HepG2 (cell line): ENCODE data around the gene OR2F2. TPM values are rescaled to one million over a fixed set of nuclear protein-coding genes. Genes with fewer than 3 reads are reported as not detected.
A peak's percentile ranks its signal among the peaks of the same experiment; 100 is the strongest.

Source experiments
- AHR ChIP-seq: IDR thresholded peaks from 2 replicates; pipeline ENCODE4 v1.6.1; 2018; ENCODE audit warnings: missing genetic modification reagents, missing compliant biosample characterization
- ARNT ChIP-seq: fragments of 450-650 bp; IDR thresholded peaks from 2 replicates; pipeline ENCODE4 v1.6.1; 2017
- CBX2 ChIP-seq, 2 experiments: fragments of 200-600 bp in 1 of 2; sonication (generic); formaldehyde crosslinking in 1 of 2; IDR thresholded peaks; 2 replicates each; pipeline versions ENCODE4 v1.7.0 to v1.8.1; 2018 to 2022; ENCODE audit warnings: low read depth in 2 of 2, low read length in 1 of 2, mild to moderate bottlenecking in 1 of 2, missing genetic modification reagents in 1 of 2
- ELF1 ChIP-seq: sonication (generic); formaldehyde crosslinking; IDR thresholded peaks from 2 replicates; pipeline ENCODE4 v1.4.0; 2020; ENCODE audit warnings: missing genetic modification reagents
- HNF4G ChIP-seq, 2 experiments: sonication (generic) in 1 of 2; formaldehyde crosslinking in 1 of 2; IDR thresholded peaks; 2 replicates each; pipeline versions ENCODE4 v1.4.0 to v1.6.1; 2011 to 2020; ENCODE audit warnings: borderline replicate concordance in 2 of 2, low read depth in 2 of 2, mild to moderate bottlenecking in 2 of 2, low read length in 1 of 2, missing genetic modification reagents in 1 of 2, moderate library complexity in 1 of 2
- IKZF5 ChIP-seq: IDR thresholded peaks from 2 replicates; pipeline ENCODE4 v1.6.1; 2018; ENCODE audit warnings: missing genetic modification reagents, mild to moderate bottlenecking, missing compliant biosample characterization
- JUND ChIP-seq: sonication (generic); formaldehyde crosslinking; IDR thresholded peaks from 2 replicates; pipeline ENCODE4 v1.8.0; 2022; ENCODE audit warnings: mild to moderate bottlenecking, missing genetic modification reagents
- KLF13 ChIP-seq: sonication (generic); formaldehyde crosslinking; IDR thresholded peaks from 2 replicates; pipeline ENCODE4 v1.4.0; 2020; ENCODE audit warnings: mild to moderate bottlenecking, missing genetic modification reagents
- MTF2 ChIP-seq: sonication (generic); formaldehyde crosslinking; IDR thresholded peaks from 2 replicates; pipeline ENCODE4 v1.5.0; 2020; ENCODE audit warnings: missing genetic modification reagents, borderline replicate concordance
- SMARCC2 ChIP-seq: fragments of 450-650 bp; IDR thresholded peaks from 2 replicates; pipeline ENCODE4 v1.6.1; 2017; ENCODE audit warnings: antibody characterized with exemption, mild to moderate bottlenecking
- STAT5B ChIP-seq: sonication (generic); formaldehyde crosslinking; IDR thresholded peaks from 2 replicates; pipeline ENCODE4 v1.4.0; 2020; ENCODE audit warnings: missing genetic modification reagents
- ZMAT3 ChIP-seq: sonication (generic); formaldehyde crosslinking; conservative IDR thresholded peaks from 2 replicates; pipeline ENCODE4 v1.7.0; 2021; ENCODE audit warnings: missing genetic modification reagents
- ZNF138 ChIP-seq: sonication (generic); formaldehyde crosslinking; IDR thresholded peaks from 2 replicates; pipeline ENCODE4 v1.5.0; 2020; ENCODE audit warnings: mild to moderate bottlenecking, low read depth, missing genetic modification reagents
- ZNF264 ChIP-seq: sonication (generic); formaldehyde crosslinking; IDR thresholded peaks from 2 replicates; pipeline ENCODE4 v1.4.0; 2020; ENCODE audit warnings: missing genetic modification reagents
- ZNF577 ChIP-seq: sonication (generic); formaldehyde crosslinking; IDR thresholded peaks from 2 replicates; pipeline ENCODE4 v1.4.0; 2020; ENCODE audit warnings: mild to moderate bottlenecking, low read depth, missing genetic modification reagents, borderline replicate concordance
- ZNF850 ChIP-seq: sonication (generic); formaldehyde crosslinking; conservative IDR thresholded peaks from 2 replicates; pipeline ENCODE4 v1.9.0; 2021; ENCODE audit warnings: mild to moderate bottlenecking, missing genetic modification reagents
- polyA plus RNA-seq, 8 experiments: library from polyadenylated mRNA; depleted of rRNA in 3 of 8; stranded (reverse) in 7 of 8; unstranded in 1 of 8; fragments of >200 nt; fragmentation: Illumina TruSeq in 4 of 8; extraction: Trizol in 4 of 8; gene quantifications; 2 replicates each; pipeline versions ENCODE4 v1.2.1 to v1.2.3, GENCODE V29; 2011 to 2016; ENCODE audit warnings: low read depth in 4 of 8, missing spikeins in 1 of 8, mixed read lengths in 1 of 8; ENCODE audit not compliant: insufficient read depth in 1 of 8
- total RNA-seq, 5 experiments: library from RNA; depleted of rRNA; stranded (reverse); fragments of >200 nt; fragmentation: Illumina TruSeq; extraction: Trizol; gene quantifications; 2 replicates each; pipeline ENCODE4 v1.2.3, GENCODE V29; 2016; ENCODE audit warnings: low read depth in 1 of 5
- TF ChIP-seq, protein P1 (sequence below): sonication (generic); formaldehyde crosslinking; IDR thresholded peaks from 2 replicates; pipeline ENCODE4 v1.8.1; 2023; ENCODE audit warnings: mild to moderate bottlenecking, moderate library complexity, missing genetic modification reagents
- TF ChIP-seq, protein P2 (sequence below): sonication (generic); formaldehyde crosslinking; IDR thresholded peaks from 2 replicates; pipeline ENCODE4 v1.5.0; 2020; ENCODE audit warnings: missing genetic modification reagents, mild to moderate bottlenecking, borderline replicate concordance

The OR2F2 gene
- total and polyA plus RNA-seq, 2 of the 13 experiments (the other 11 are each of a cell fraction or from before 2014, with no cell fraction given) = 0.13 TPM; not detected in 1

DNA sequence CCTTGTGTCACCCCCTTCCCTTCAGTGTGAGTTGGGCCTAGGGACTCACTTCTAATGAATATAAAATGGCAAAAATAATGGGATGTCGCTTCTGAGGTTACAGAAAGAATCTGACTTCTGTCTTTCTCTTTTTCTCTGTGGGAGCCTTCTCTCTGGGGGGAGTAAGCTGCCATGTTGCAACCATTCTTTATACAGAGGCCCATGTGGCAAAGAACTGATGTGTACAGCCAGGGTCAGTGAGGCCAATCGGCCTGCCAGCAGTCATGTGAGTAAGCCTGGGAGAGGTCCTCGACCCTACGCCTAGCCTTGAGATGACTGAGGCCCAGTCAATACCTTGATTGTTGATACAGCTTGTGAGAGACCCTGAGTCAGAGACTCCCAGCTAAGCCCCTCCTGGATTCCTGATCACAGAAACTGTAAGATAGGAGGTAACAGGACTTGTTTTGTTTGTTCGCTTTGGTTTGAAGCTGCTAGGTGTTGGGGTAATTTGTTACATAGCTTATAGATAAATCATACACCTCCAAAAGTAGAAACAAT is 34.7 kb upstream of the OR2F2 start (continued):
- TF ChIP-seq HNF4G (IDR thresholded peaks at IDR 0.05; ENCODE audit: borderline replicate concordance, low read depth, low read length) = peak; percentile 42; the same call in 1 of the 2 replicates
- no peak for TF ChIP-seq HNF4G (CRISPR knock-in tag; IDR thresholded peaks at IDR 0.05; ENCODE audit: borderline replicate concordance, low read depth)
- peak; percentile 78; the same call in 1 of the 2 replicates for TF ChIP-seq IKZF5 (CRISPR knock-in tag)
- TF ChIP-seq AHR = 0 out of 2 replicates have a peak, but pooled peaks have one; percentile 52
- TF ChIP-seq SMARCC2 = no peak
- no peak for TF ChIP-seq MTF2 (CRISPR knock-in tag)
- TF ChIP-seq STAT5B (CRISPR knock-in tag) = no peak
- no peak for TF ChIP-seq ZNF138 (CRISPR knock-in tag)
- no peak for TF ChIP-seq ZNF577
- no peak for TF ChIP-seq KLF13 (CRISPR knock-in tag)
- TF ChIP-seq, protein P1, sequence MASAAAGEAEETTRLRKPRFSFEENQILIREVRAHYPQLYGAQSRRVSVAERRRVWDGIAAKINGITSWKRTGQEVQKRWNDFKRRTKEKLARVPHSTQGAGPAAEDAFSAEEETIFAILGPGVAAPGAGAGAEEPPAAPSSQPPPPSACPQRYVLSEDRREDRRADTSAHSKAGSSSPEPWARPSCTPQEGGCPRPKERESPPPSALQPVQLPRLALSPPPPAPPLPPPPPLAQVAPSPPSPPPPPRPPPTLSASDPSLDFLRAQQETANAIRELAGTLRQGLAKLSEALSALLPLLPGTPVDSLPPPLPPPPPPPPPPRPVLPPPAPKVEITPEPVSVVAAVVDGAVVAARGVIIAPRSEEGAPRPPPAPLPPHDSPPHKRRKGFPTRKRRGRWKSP (CRISPR knock-in tag) = peak; percentile 55; the same call in 1 of the 2 replicates
- no peak for TF ChIP-seq ZNF850 (CRISPR knock-in tag)
- TF ChIP-seq ZNF264 (CRISPR knock-in tag) = no peak
- TF ChIP-seq ELF1 (CRISPR knock-in tag) = no peak
- TF ChIP-seq, protein P2, sequence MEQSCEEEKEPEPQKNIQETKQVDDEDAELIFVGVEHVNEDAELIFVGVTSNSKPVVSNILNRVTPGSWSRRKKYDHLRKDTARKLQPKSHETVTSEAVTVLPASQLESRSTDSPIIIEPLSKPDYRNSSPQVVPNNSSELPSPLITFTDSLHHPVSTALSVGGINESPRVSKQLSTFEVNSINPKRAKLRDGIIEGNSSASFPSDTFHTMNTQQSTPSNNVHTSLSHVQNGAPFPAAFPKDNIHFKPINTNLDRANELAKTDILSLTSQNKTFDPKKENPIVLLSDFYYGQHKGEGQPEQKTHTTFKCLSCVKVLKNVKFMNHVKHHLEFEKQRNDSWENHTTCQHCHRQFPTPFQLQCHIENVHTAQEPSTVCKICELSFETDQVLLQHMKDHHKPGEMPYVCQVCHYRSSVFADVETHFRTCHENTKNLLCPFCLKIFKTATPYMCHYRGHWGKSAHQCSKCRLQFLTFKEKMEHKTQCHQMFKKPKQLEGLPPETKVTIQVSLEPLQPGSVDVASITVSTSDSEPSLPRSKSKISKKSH = no peak
- TF ChIP-seq JUND (CRISPR knock-in tag) = peak; percentile 69; the same call in 1 of the 2 replicates
- TF ChIP-seq ZMAT3 (CRISPR knock-in tag) = no peak; the same call in 1 of the 2 replicates
- no peak for TF ChIP-seq CBX2 (IDR thresholded peaks at IDR 0.05; ENCODE audit: low read depth, low read length)
- no peak for TF ChIP-seq CBX2 (CRISPR knock-in tag; IDR thresholded peaks at IDR 0.05; ENCODE audit: low read depth)
- TF ChIP-seq ARNT = no peak
